T1000 (cell line): ENCODE data around the gene KCP.
"Not testable (repeated sequence)": the region's sequence is repeated elsewhere in the genome, so short reads cannot be mapped to it uniquely, and the experiment has no call there.

ENCODE experiments used
- DNase-seq: peaks from one replicate; lab custom pipeline; 2025; ENCODE audit warnings: mixed read lengths; lab: John Stamatoyannopoulos, UW

The KCP gene

GRCh38 chr7:128921866-128922440 is 11.4 kb upstream of the KCP start:
- no peak for DNase-seq

GRCh38 chr7:128920913-128921582 is 10.5 kb upstream of the KCP start:
- DNase-seq: no peak

- DNase-seq: no peak
Observed at GRCh38 chr7:128919881-128920799, 9.6 kb upstream of the KCP start.

- no peak for DNase-seq
Observed at GRCh38 chr7:128919241-128919640, 8.7 kb upstream of the KCP start.

GRCh38 chr7:128918016-128918665 is 7.6 kb upstream of the KCP start:
- DNase-seq: no peak

GRCh38 chr7:128917122-128917521 is 6.6 kb upstream of the KCP start:
- no peak for DNase-seq

- no peak for DNase-seq
Observed at GRCh38 chr7:128916643-128916915, 6.1 kb upstream of the KCP start.

GRCh38 chr7:128915841-128916642 is 5.5 kb upstream of the KCP start:
- no peak for DNase-seq

GRCh38 chr7:128915271-128915819 is 4.8 kb upstream of the KCP start:
- DNase-seq: no peak

- DNase-seq: no peak
Observed at GRCh38 chr7:128914566-128915151, 4.2 kb upstream of the KCP start.

GRCh38 chr7:128913870-128914565 is 3.5 kb upstream of the KCP start:
- no peak for DNase-seq

- DNase-seq: not testable (repeated sequence)
Observed at GRCh38 chr7:128912709-128913495, 2.4 kb upstream of the KCP start.

- DNase-seq: no peak
Observed at GRCh38 chr7:128912281-128912680, 1.8 kb upstream of the KCP start.

- no peak for DNase-seq
Observed at GRCh38 chr7:128911423-128912031, 1.0 kb upstream of the KCP start.

GRCh38 chr7:128909625-128910568 is 612 bp downstream of the KCP start:
- no peak for DNase-seq

- DNase-seq: no peak
Observed at GRCh38 chr7:128908750-128909624, 1.5 kb downstream of the KCP start.
